Measurements from ENCODE around the gene KCNH6.

The KCNH6 gene

DNA sequence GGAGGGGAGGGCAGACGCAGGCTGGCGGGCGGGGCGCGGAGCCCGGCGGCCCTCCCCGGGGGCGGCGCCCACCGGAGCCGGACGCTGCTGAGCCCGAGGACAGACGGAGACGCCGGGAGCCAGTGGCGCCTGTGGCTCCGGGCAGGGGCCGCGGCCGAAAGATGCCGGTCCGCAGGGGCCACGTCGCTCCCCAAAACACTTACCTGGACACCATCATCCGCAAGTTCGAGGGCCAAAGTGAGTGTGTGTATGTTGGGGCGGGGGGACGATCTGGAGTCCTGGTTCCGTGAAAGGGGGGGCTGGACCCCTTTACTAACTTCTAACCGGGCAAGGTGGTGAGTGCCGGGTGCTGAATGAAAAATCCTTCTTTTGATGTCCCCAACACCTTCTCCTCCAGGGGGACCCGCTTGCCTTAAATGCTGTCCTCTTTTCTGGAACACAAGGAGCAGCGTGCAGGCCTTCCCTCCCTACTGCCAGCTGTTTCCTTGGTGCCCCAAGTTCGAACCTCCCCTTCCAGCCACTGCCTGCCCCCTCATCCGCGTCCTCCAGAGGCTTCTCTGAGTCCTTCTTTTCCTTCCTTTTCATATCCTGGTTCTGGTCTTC lies at the start of gene KCNH6:
Gene KCNH6, plus strand, starts transcription at position 106 of the 603 bp plus-strand sequence. Its CDS starts 56 bp downstream, at position 162.
- DNase-seq: no peak

GRCh38 chr17:63474174-63474573 lies 49.0 kb upstream of the KCNH6 start:
- DNase-seq: no peak

DNA sequence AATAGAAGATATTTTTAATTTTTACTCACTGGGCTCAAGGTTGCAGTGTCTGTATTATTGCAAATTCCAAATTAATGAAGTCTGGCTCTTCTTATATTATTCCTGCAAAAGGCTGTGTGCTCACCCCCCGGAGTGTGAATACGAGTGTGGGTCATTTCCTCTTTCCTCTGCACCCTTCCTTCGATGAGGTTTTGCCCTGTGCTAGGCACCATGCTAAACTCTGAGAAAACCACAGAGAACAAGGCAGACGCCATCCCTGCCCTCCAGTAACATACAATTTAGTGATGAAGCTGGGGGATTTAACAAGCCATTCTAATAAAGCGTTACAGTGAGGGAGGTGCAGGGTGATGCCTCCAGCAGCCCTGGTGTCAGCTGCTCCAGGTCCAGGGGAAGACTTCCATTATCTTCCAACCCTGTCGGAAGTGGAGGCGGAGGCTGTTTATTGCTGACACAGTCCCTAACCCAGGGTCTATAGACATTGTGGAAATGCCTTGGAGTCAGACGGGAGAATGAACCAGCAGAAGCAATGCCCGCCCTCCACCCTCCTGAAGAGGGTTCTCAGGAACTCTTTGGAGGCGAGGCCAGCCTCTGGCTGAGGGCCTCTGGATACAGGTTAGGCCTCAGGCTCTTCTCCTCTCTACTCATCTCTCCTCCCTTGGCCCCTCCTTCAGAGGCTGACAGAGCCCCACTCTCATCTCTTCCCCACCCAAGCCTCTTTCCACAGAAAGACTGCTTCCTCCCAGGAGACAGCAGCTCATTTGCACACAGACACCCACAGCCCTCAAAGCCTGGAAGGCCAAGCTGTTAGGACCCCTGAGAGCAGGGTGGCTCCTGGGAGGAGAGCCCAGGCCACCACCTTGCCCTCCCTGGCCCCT lies 48.3 kb upstream of the KCNH6 start:
- DNase-seq: no peak

DNA sequence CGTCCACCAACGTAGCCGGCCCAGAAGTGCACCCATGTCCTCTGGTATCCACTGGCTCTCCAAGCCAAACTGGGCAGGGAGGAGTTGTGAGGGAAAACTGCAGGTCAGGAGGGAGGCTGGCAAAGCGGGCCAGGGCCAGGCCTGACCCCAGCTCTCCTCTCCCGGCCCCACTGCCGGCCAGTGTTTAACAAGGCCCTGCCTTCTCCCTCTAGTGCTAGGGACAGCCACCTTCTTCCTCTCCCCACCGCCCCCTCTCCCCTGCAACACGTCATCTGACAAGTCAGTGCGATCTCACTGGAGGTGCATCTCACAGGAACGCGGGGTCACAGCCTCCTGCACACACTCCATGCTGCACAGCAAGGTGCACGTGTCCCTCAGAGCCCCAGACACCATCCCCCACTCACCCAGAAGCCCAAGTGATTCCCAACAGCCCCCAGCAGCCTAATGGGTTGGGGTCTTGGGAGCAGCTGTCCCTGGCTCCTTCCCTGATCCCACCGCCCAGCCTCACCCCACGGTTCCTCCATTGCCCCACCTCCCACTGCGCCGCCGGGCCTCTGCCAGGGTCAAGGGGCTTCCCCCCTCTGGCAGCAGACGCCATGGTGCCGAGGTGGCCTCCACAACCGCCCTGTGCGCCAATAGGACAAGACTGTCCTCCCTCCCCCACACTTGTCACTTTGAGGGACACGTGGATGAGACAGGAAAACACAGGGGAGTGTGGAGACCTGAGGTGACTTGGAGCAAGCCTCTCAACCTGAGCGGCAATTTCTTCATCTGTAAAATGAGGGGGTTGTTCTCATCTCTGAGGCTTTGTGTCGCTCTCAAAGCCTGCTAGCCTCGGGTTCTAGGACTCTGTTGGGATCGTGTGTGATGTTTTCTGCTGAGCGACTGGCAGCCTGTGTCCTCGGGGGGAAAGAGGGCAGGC lies 47.4 kb upstream of the KCNH6 start:
- no peak for DNase-seq

DNA sequence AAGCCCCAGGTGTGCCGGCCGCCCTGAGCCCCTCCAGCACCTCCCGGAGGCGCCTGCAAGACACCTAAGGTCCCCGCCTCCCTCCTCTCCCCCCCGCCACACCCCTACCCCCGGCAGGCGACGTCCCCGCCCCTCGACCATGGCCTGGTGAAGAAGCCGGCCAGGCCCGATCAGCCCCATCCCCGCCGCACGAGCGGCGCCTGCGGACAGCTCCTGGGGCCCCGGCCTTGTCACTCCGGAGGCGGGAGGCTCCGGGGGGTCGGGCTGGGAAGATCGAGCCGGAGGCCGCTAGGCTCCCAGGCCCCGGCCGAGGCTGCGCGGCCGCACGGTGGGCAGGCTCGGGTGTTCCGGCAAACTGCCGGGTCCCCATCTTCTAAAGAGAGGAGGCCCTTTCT lies 46.7 kb upstream of the KCNH6 start:
- no peak for DNase-seq

- DNase-seq: no peak
Measured at GRCh38 chr17:63476854-63477479, 46.2 kb upstream of the KCNH6 start, which contains the start of gene ACE. TSS of gene ACE (plus strand) at chr17:63477061. CDS start at chr17:63477095, 34 bp downstream.

- DNase-seq: no peak
Measured at GRCh38 chr17:63477480-63478440, 45.4 kb upstream of the KCNH6 start.

DNA sequence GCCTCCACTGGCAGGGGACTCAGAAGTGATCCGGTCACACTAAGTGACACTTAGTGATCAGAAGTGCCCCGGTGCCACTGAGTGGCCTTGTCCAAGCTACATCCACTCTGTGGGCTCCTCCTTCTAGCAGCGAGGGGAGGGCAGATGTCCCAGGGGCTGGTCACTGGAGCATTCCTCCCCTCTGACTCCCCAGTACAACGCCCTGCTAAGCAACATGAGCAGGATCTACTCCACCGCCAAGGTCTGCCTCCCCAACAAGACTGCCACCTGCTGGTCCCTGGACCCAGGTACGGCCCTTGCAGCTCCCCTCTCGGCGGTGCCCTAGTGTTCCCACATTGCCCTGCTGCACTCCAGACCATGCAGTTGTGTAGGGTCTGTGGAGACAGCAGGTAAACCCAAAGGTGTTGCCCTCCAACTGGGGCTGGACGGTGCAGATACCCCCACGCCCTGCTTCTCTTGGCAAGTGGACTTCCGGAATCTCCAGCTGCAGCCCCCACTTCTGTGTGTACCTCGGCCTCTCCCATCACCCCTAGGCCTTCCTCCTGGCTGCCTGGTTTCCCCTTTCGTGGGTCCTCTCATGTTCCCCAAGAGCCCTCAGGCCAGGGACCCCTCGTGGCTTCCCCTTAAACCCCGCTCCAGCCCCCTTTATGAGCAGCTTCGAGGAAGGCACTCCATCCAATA lies 44.2 kb upstream of the KCNH6 start:
- DNase-seq: peak; percentile 46

- no peak for DNase-seq
Measured at GRCh38 chr17:63479495-63480184, 43.5 kb upstream of the KCNH6 start.

DNA sequence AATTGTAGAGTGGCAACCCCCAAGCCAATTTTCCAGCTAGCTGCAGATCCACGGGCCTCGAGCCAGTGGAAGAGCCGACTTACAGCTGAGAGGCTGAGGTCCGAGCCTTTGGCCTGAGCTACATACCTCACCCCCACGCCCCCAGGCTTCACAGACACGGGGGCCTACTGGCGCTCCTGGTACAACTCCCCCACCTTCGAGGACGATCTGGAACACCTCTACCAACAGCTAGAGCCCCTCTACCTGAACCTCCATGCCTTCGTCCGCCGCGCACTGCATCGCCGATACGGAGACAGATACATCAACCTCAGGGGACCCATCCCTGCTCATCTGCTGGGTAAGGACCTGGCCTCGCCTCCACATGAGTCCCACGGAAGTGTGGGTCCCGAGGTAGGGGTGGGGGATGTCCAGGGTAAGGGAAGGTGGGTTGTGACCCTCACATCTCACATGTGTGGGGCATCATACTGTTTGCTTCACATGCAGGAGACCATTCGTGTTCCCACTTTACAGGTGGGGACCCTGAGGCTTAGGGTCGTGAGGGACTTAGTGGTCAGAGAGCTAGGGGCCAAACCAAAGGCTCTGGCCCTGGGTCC lies 42.9 kb upstream of the KCNH6 start:
- no peak for DNase-seq

DNA sequence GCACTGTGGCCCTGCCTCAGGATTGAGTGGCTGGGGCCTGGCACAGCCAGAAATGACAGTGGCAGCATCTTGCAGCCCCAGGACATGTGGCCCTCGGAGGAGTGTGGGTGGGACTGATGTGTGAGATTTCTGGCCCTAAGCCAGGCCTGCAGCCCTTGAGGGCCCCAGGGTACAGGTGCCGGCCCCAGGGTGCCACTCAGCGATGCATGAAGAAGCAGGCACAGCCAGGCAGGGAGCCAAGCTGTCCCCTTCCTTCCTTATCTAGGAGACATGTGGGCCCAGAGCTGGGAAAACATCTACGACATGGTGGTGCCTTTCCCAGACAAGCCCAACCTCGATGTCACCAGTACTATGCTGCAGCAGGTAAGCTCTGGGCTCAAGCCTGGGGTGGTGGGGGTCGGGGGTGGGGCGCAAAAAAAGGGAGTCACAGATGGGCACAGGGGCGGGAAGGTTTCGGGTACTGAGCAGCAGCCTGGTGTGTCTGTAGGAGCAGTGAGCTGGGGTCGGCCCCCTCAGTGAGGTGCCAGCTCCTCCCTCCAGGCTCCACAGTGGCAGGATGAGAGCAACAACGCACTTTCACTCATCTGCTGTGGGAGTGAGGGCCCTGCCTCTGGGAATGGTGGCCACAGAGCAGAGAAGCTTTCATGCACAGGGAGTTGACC lies 42.2 kb upstream of the KCNH6 start:
- no peak for DNase-seq

GRCh38 chr17:63481488-63481870 lies 41.7 kb upstream of the KCNH6 start:
- DNase-seq: no peak

DNA sequence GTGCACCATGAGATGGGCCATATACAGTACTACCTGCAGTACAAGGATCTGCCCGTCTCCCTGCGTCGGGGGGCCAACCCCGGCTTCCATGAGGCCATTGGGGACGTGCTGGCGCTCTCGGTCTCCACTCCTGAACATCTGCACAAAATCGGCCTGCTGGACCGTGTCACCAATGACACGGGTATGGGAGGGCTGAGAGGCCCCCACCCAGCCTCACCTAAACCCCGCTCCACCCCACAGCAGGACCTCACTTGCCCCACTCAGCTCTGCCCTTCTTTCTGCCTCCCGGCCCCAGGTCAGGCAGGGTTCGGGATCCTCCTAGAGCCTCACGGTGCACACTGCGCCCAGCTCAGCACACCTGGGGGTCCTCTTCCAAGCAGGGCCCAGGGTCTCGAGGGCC lies 40.6 kb upstream of the KCNH6 start:
- no peak for DNase-seq

DNA sequence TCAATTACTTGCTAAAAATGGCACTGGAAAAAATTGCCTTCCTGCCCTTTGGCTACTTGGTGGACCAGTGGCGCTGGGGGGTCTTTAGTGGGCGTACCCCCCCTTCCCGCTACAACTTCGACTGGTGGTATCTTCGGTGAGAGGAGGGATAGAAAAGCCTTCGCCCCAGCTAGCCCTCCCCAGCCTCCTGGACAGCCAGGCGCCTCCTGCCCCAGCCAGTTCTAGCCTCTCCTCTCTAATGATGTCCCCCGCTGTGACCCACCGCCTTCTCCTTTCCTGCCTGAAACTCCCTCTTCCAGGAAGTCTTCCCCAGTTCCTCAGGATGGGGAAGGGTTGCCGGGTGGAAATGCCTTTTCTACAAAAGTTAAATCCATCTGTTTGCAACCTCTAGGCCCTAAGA lies 40.1 kb upstream of the KCNH6 start:
- no peak for DNase-seq

DNA sequence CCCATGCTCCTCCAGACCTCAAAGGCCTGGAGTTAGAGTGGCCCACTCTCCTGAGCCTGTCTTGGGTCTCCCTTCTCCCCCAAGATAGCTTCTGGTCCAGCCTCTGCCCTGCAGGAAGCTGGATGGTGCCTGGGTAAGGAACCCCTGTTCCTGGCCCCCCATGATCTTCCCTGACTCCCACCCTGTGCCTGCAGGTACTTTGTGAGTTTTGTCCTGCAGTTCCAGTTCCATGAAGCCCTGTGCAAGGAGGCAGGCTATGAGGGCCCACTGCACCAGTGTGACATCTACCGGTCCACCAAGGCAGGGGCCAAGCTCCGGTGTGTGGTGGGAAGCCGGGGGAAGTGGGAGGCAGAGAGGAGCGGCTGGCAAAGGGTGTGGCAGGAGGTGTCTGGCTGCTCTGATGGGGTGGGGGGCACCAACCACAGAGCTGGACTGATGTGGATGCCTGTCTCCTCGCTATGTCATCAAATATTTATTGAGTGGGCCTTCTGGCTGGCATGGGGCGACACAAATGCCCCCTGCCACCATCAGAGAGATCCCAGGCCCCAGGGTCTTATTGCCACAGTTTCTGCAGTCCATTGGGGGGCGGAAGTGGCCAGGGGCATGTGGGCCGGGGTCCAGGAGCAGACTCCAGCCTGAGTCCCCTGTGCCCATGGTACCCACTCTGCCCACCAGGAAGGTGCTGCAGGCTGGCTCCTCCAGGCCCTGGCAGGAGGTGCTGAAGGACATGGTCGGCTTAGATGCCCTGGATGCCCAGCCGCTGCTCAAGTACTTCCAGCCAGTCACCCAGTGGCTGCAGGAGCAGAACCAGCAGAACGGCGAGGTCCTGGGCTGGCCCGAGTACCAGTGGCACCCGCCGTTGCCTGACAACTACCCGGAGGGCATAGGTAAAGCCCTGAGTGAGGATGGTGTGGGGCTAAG lies 39.2 kb upstream of the KCNH6 start:
- DNase-seq: no peak

- DNase-seq: no peak
Measured at GRCh38 chr17:63486317-63487013, 36.7 kb upstream of the KCNH6 start.

GRCh38 chr17:63487014-63487339 lies 36.2 kb upstream of the KCNH6 start:
- no peak for DNase-seq

GRCh38 chr17:63488851-63489250 lies 34.3 kb upstream of the KCNH6 start:
- no peak for DNase-seq
